HepG2 (cell line): ENCODE measurements around the gene HLF. TPM values are rescaled to one million over a fixed set of nuclear protein-coding genes. Genes with fewer than 3 reads are reported as not detected.

ENCODE experiments used
- ARNT2 ChIP-seq: sonication (generic); formaldehyde crosslinking; IDR thresholded peaks from 2 replicates; pipeline ENCODE4 v1.8.0; 2022; ENCODE audit warnings: mild to moderate bottlenecking, low read depth, missing genetic modification reagents, moderate library complexity
- GMEB1 ChIP-seq: sonication (generic); formaldehyde crosslinking; IDR thresholded peaks from 2 replicates; pipeline ENCODE4 v1.5.1; 2020; ENCODE audit warnings: missing genetic modification reagents, mild to moderate bottlenecking, borderline replicate concordance
- MLX ChIP-seq: IDR thresholded peaks from 2 replicates; pipeline ENCODE4 v1.6.1; 2016
- POLR2A ChIP-seq, 2 experiments: IDR thresholded peaks; 2 replicates each; pipeline ENCODE4 v1.6.1; 2011; ENCODE audit warnings: low read depth in 2 of 2, low read length in 2 of 2, mild to moderate bottlenecking in 1 of 2, moderate library complexity in 1 of 2; ENCODE audit not compliant: insufficient read depth in 1 of 2
- SIX4 ChIP-seq: sonication (generic); formaldehyde crosslinking; IDR thresholded peaks from 2 replicates; pipeline ENCODE4 v1.4.0; 2020; ENCODE audit warnings: missing genetic modification reagents
- SNRNP70 ChIP-seq: fragments of 200-400 bp; formaldehyde crosslinking; IDR thresholded peaks from 2 replicates; pipeline ENCODE4 v1.6.1; 2017; ENCODE audit warnings: mild to moderate bottlenecking, low read depth, low read length, moderate library complexity
- SOX13 ChIP-seq, 3 experiments: fragments of 450-650 bp in 1 of 3; sonication (generic) in 1 of 3; formaldehyde crosslinking in 1 of 3; IDR thresholded peaks in 2 of 3; conservative IDR thresholded peaks in 1 of 3; 2 replicates each; pipeline versions ENCODE4 v1.5.0 to v1.6.1; 2016 to 2020; ENCODE audit warnings: antibody characterized with exemption in 1 of 3, mild to moderate bottlenecking in 1 of 3, missing compliant biosample characterization in 1 of 3, missing genetic modification reagents in 1 of 3, moderate library complexity in 1 of 3
- ZBTB38 ChIP-seq: sonication (generic); formaldehyde crosslinking; IDR thresholded peaks from 2 replicates; pipeline ENCODE4 v1.5.1; 2020; ENCODE audit warnings: mild to moderate bottlenecking, missing genetic modification reagents
- ZNF275 ChIP-seq: sonication (generic); formaldehyde crosslinking; IDR thresholded peaks from 2 replicates; pipeline ENCODE4 v1.8.0; 2022; ENCODE audit warnings: missing genetic modification reagents, mild to moderate bottlenecking, inconsistent platforms, borderline replicate concordance
- ZSCAN5A ChIP-seq: sonication (generic); formaldehyde crosslinking; IDR thresholded peaks from 2 replicates; pipeline ENCODE4 v1.8.0; 2022; ENCODE audit warnings: mild to moderate bottlenecking, missing genetic modification reagents, borderline replicate concordance
- polyA plus RNA-seq, 8 experiments: library from polyadenylated mRNA; depleted of rRNA in 3 of 8; stranded (reverse) in 7 of 8; unstranded in 1 of 8; fragments of >200 nt; fragmentation: Illumina TruSeq in 4 of 8; extraction: Trizol in 4 of 8; gene quantifications; 2 replicates each; pipeline versions ENCODE4 v1.2.1 to v1.2.3, GENCODE V29; 2011 to 2016; ENCODE audit warnings: low read depth in 4 of 8, missing spikeins in 1 of 8, mixed read lengths in 1 of 8; ENCODE audit not compliant: insufficient read depth in 1 of 8
- total RNA-seq, 5 experiments: library from RNA; depleted of rRNA; stranded (reverse); fragments of >200 nt; fragmentation: Illumina TruSeq; extraction: Trizol; gene quantifications; 2 replicates each; pipeline ENCODE4 v1.2.3, GENCODE V29; 2016; ENCODE audit warnings: low read depth in 1 of 5
- TF ChIP-seq, protein P1 (sequence below): sonication (generic); formaldehyde crosslinking; IDR thresholded peaks from 2 replicates; pipeline ENCODE4 v1.5.1; 2020; ENCODE audit warnings: mild to moderate bottlenecking, missing genetic modification reagents, borderline replicate concordance
- TF ChIP-seq, protein P2 (sequence below): sonication (generic); IDR thresholded peaks from 2 replicates; pipeline ENCODE4 v1.6.1; 2016; ENCODE audit warnings: low read depth, borderline replicate concordance
- TF ChIP-seq, protein P3 (sequence below): IDR thresholded peaks from 2 replicates; pipeline ENCODE4 v1.6.1; 2018; ENCODE audit warnings: missing genetic modification reagents

Gene HLF
- total and polyA plus RNA-seq, 2 of the 13 experiments (the other 11 are each of a cell fraction or from before 2014, with no cell fraction given) = 202 to 346 TPM

GRCh38 chr17:55285340-55286301 is 20.9 kb downstream of the HLF start (continued):
- peak; percentile 82 for TF ChIP-seq ZSCAN5A (CRISPR knock-in tag)
- no peak for TF ChIP-seq ARNT2 (CRISPR knock-in tag)
- peak; percentile 94 for TF ChIP-seq SOX13 (IDR thresholded peaks at IDR 0.05)
- TF ChIP-seq SOX13 (CRISPR knock-in tag; conservative IDR thresholded peaks at IDR 0.05 in 1 of 2, IDR thresholded peaks at IDR 0.05 in 1 of 2) = peak in 1 of 2 experiments; percentile 95; a peak in 2 of 4 replicates
- TF ChIP-seq SNRNP70 = no peak
- no peak for TF ChIP-seq ZBTB38 (CRISPR knock-in tag)
- no peak for TF ChIP-seq ZNF275
- peak; percentile 64; the same call in 1 of the 2 replicates for TF ChIP-seq GMEB1 (CRISPR knock-in tag)
- peak; percentile 73 for TF ChIP-seq SIX4
- TF ChIP-seq, protein P1, sequence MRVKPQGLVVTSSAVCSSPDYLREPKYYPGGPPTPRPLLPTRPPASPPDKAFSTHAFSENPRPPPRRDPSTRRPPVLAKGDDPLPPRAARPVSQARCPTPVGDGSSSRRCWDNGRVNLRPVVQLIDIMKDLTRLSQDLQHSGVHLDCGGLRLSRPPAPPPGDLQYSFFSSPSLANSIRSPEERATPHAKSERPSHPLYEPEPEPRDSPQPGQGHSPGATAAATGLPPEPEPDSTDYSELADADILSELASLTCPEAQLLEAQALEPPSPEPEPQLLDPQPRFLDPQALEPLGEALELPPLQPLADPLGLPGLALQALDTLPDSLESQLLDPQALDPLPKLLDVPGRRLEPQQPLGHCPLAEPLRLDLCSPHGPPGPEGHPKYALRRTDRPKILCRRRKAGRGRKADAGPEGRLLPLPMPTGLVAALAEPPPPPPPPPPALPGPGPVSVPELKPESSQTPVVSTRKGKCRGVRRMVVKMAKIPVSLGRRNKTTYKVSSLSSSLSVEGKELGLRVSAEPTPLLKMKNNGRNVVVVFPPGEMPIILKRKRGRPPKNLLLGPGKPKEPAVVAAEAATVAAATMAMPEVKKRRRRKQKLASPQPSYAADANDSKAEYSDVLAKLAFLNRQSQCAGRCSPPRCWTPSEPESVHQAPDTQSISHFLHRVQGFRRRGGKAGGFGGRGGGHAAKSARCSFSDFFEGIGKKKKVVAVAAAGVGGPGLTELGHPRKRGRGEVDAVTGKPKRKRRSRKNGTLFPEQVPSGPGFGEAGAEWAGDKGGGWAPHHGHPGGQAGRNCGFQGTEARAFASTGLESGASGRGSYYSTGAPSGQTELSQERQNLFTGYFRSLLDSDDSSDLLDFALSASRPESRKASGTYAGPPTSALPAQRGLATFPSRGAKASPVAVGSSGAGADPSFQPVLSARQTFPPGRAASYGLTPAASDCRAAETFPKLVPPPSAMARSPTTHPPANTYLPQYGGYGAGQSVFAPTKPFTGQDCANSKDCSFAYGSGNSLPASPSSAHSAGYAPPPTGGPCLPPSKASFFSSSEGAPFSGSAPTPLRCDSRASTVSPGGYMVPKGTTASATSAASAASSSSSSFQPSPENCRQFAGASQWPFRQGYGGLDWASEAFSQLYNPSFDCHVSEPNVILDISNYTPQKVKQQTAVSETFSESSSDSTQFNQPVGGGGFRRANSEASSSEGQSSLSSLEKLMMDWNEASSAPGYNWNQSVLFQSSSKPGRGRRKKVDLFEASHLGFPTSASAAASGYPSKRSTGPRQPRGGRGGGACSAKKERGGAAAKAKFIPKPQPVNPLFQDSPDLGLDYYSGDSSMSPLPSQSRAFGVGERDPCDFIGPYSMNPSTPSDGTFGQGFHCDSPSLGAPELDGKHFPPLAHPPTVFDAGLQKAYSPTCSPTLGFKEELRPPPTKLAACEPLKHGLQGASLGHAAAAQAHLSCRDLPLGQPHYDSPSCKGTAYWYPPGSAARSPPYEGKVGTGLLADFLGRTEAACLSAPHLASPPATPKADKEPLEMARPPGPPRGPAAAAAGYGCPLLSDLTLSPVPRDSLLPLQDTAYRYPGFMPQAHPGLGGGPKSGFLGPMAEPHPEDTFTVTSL (CRISPR knock-in tag) = peak; percentile 98
- TF ChIP-seq, protein P2, sequence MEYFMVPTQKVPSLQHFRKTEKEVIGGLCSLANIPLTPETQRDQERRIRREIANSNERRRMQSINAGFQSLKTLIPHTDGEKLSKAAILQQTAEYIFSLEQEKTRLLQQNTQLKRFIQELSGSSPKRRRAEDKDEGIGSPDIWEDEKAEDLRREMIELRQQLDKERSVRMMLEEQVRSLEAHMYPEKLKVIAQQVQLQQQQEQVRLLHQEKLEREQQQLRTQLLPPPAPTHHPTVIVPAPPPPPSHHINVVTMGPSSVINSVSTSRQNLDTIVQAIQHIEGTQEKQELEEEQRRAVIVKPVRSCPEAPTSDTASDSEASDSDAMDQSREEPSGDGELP = peak; percentile 76; the same call in 1 of the 2 replicates
- TF ChIP-seq, protein P3, sequence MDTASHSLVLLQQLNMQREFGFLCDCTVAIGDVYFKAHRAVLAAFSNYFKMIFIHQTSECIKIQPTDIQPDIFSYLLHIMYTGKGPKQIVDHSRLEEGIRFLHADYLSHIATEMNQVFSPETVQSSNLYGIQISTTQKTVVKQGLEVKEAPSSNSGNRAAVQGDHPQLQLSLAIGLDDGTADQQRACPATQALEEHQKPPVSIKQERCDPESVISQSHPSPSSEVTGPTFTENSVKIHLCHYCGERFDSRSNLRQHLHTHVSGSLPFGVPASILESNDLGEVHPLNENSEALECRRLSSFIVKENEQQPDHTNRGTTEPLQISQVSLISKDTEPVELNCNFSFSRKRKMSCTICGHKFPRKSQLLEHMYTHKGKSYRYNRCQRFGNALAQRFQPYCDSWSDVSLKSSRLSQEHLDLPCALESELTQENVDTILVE (CRISPR knock-in tag) = peak; percentile 91
- TF ChIP-seq MLX (CRISPR knock-in tag) = peak; percentile 91
- peak; percentile 46 to 71 for TF ChIP-seq POLR2A (IDR thresholded peaks at IDR 0.05; ENCODE audit: insufficient read depth in 1 of 2, low read depth in 2 of 2, low read length in 2 of 2)
